Renal pelvis (tissue), 3 donors: Measurements from ENCODE around the gene KLF13. TPM values are rescaled to one million over a fixed set of nuclear protein-coding genes. Genes with fewer than 3 reads are reported as not detected.

ENCODE experiments used
- polyA plus RNA-seq, 3 donors: library from polyadenylated mRNA; unstranded; fragments of 120-200 nt; gene quantifications; one replicate each; pipeline ENCODE4 v1.2.1, GENCODE V29; 2013; ENCODE audit not compliant: insufficient read length in 3 of 3

Gene KLF13
- polyA plus RNA-seq, 3 donors = 69.1 to 71.2 (median 71.0) TPM

Other genes starting within 250 kb of the KLF13 start
- under 1 TPM; 0.09 to 0.21 (median 0.21) TPM for gene TRPM1, start 225.1 kb upstream of the KLF13 start, polyA plus RNA-seq